Subcutaneous preadipocyte (primary cell): ENCODE measurements around the gene SOWAHB. TPM values are rescaled to one million over a fixed set of nuclear protein-coding genes. Genes with fewer than 3 reads are reported as not detected.

Source experiments
- total RNA-seq: library from RNA; depleted of rRNA; stranded (reverse); fragments of >200 nt; gene quantifications from 2 replicates; pipeline ENCODE4 v1.2.3, GENCODE V29; 2012

SOWAHB gene
- not detected in 2 replicates for total RNA-seq

GRCh38 chr4:76897536-76898384, at the start of gene SOWAHB:
TSS of gene SOWAHB (minus strand) at chr4:76898144. CDS start at chr4:76897849, 295 bp downstream.

Other genes with a start within 250 kb of the SOWAHB start
- gene SEPTIN11, start 51.6 kb upstream of the SOWAHB start, total RNA-seq = 155 and 159 TPM in 2 replicates
- 147 and 171 TPM in 2 replicates for gene CCNI, start 177.8 kb upstream of the SOWAHB start, total RNA-seq